ENCODE results near the gene ANKS1B. TPM values are rescaled to one million over a fixed set of nuclear protein-coding genes. Genes with fewer than 3 reads are reported as not detected.

The ANKS1B gene
- total RNA-seq, 1 experiment from 2014 or later = 0.61 TPM

DNA sequence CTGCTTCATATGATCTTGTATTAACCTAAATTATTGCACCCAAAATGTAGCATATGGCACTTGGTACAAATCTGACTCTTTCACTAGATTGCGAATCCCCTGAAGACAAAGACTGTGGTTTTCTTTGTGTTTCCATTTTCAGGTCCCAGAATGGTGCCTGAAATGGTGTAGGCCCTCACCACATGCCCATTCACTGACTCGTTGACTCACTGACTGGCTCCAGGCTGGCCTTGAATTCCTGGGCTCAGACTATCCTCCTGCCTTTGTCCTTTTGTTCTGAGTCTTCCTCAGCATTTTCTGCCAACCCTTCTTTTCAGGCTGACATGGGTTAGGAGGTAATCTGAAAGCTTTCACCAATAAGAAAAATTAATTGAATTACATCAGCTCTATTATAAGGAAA lies 705.8 kb downstream of the ANKS1B start:
- Histone ChIP-seq H3K36me3 (ENCODE audit: control insufficient read depth, insufficient read depth, low read length) (no peaks in the 10 kb centered on the region), H3K9me3 (no peaks in the 10 kb centered on the region), H3K4me1 (no peaks in the 10 kb centered on the region), H3K4me3 (ENCODE audit: low read depth, low read length) (no peak overlapping the region), H3K27me3 (replicated peaks; ENCODE audit: control insufficient read depth, insufficient read depth, low read length) (no peaks in the 10 kb centered on the region; the same call in 1 of the 2 replicates)
- ChIA-PET CTCF (no interaction called here), POLR2A (no interaction called here)
- no peak for DNase-seq
- Mint-ChIP-seq H3K4me3 (ENCODE audit: unreplicated experiment) (no peak overlapping the region), H3K9me3 (ENCODE audit: unreplicated experiment) (no peaks in the 10 kb centered on the region), H3K36me3 (ENCODE audit: insufficient read depth, unreplicated experiment) (no peaks in the 10 kb centered on the region), H3K27ac (ENCODE audit: unreplicated experiment) (no peak overlapping the region), H3K27me3 (ENCODE audit: insufficient read depth, unreplicated experiment) (no peaks in the 10 kb centered on the region), H3K4me1 (ENCODE audit: low read depth, unreplicated experiment) (no peaks in the 10 kb centered on the region)
- intact Hi-C loops (cut with micrococcal nuclease; ENCODE audit: unreplicated experiment) = no loop called here
- BruUV-seq (replicated peaks) = no TSS peak
- TF ChIP-seq, protein P1, sequence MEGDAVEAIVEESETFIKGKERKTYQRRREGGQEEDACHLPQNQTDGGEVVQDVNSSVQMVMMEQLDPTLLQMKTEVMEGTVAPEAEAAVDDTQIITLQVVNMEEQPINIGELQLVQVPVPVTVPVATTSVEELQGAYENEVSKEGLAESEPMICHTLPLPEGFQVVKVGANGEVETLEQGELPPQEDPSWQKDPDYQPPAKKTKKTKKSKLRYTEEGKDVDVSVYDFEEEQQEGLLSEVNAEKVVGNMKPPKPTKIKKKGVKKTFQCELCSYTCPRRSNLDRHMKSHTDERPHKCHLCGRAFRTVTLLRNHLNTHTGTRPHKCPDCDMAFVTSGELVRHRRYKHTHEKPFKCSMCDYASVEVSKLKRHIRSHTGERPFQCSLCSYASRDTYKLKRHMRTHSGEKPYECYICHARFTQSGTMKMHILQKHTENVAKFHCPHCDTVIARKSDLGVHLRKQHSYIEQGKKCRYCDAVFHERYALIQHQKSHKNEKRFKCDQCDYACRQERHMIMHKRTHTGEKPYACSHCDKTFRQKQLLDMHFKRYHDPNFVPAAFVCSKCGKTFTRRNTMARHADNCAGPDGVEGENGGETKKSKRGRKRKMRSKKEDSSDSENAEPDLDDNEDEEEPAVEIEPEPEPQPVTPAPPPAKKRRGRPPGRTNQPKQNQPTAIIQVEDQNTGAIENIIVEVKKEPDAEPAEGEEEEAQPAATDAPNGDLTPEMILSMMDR (IDR thresholded peaks at IDR 0.05; ENCODE audit: insufficient read depth in 1 of 2, low read depth in 1 of 2, low read length in 1 of 2, severe bottlenecking in 1 of 2, unreplicated experiment in 1 of 2) = no peak

- no peaks in the 10 kb centered on the region for H3K4me1 ChIP-seq
- H3K4me1 Mint-ChIP-seq (ENCODE audit: low read depth, unreplicated experiment) = no peaks in the 10 kb centered on the region
- DNase-seq = no peak
- POLR2A ChIA-PET = no interaction called here
- no TSS peak for BruUV-seq (replicated peaks)
- intact Hi-C loops (cut with micrococcal nuclease; ENCODE audit: unreplicated experiment) = no loop called here
- no peaks in the 10 kb centered on the region for H3K27me3 Mint-ChIP-seq (ENCODE audit: insufficient read depth, unreplicated experiment)
- no peaks in the 10 kb centered on the region for H3K9me3 ChIP-seq
- H3K36me3 Mint-ChIP-seq (ENCODE audit: insufficient read depth, unreplicated experiment) = no peaks in the 10 kb centered on the region
- H3K36me3 ChIP-seq (ENCODE audit: control insufficient read depth, insufficient read depth, low read length) = no peaks in the 10 kb centered on the region
- no peaks in the 10 kb centered on the region for H3K9me3 Mint-ChIP-seq (ENCODE audit: unreplicated experiment)
- H3K4me3 ChIP-seq (ENCODE audit: low read depth, low read length) = no peak overlapping the region
- H3K27me3 ChIP-seq (replicated peaks; ENCODE audit: control insufficient read depth, insufficient read depth, low read length) = no peaks in the 10 kb centered on the region; the same call in 1 of the 2 replicates
- TF ChIP-seq, protein P1 (IDR thresholded peaks at IDR 0.05; ENCODE audit: insufficient read depth in 1 of 2, low read depth in 1 of 2, low read length in 1 of 2, severe bottlenecking in 1 of 2, unreplicated experiment in 1 of 2) = no peak
- H3K4me3 Mint-ChIP-seq (ENCODE audit: unreplicated experiment) = no peak overlapping the region
- CTCF ChIA-PET = no interaction called here
- no peak overlapping the region for H3K27ac Mint-ChIP-seq (ENCODE audit: unreplicated experiment)
Observed at GRCh38 chr12:99277591-99278379, 707.0 kb downstream of the ANKS1B start.

DNA sequence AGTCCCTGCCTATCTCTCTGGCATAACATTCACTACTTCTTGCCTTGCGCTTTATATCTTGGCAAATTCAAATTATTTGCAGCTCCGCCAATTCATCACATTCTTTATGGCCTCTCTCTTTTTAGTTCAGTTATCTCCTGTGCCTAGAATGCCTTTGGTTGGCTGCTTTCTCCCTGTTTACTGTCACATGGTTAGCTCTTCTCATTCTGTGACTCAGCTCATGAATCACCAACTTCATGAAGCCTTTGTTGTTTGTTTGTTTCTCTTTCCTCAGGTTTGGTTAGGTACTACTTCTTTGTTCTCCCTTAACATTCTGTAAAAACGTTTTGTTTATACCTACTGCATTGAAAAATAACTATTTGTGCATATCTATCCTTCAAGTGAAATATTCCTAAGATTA lies 713.7 kb downstream of the ANKS1B start:
- H3K9me3 ChIP-seq = no peaks in the 10 kb centered on the region; the same call in 1 of the 2 replicates
- H3K27ac Mint-ChIP-seq (ENCODE audit: unreplicated experiment) = no peak overlapping the region
- TF ChIP-seq, protein P1 (IDR thresholded peaks at IDR 0.05; ENCODE audit: insufficient read depth in 1 of 2, low read depth in 1 of 2, low read length in 1 of 2, severe bottlenecking in 1 of 2, unreplicated experiment in 1 of 2) = no peak
- no peaks in the 10 kb centered on the region for H3K4me1 Mint-ChIP-seq (ENCODE audit: low read depth, unreplicated experiment)
- no peak overlapping the region for H3K4me3 Mint-ChIP-seq (ENCODE audit: unreplicated experiment)
- intact Hi-C loops (cut with micrococcal nuclease; ENCODE audit: unreplicated experiment) = no loop called here
- peaks cover 6% of the 10 kb centered on the region for H3K27me3 Mint-ChIP-seq (ENCODE audit: insufficient read depth, unreplicated experiment)
- H3K36me3 ChIP-seq (ENCODE audit: control insufficient read depth, insufficient read depth, low read length) = no peaks in the 10 kb centered on the region
- H3K36me3 Mint-ChIP-seq (ENCODE audit: insufficient read depth, unreplicated experiment) = no peaks in the 10 kb centered on the region
- H3K9me3 Mint-ChIP-seq (ENCODE audit: unreplicated experiment) = peaks cover 14% of the 10 kb centered on the region
- BruUV-seq (replicated peaks) = no TSS peak
- CTCF ChIA-PET = no interaction called here
- no peak for DNase-seq
- POLR2A ChIA-PET = no interaction called here
- H3K4me3 ChIP-seq (ENCODE audit: low read depth, low read length) = no peak overlapping the region
- no peaks in the 10 kb centered on the region for H3K27me3 ChIP-seq (replicated peaks; ENCODE audit: control insufficient read depth, insufficient read depth, low read length)
- no peaks in the 10 kb centered on the region for H3K4me1 ChIP-seq

Data from Caco-2 (cell line).